Mesenchymal stem cell (in vitro differentiated cells and primary cell): Measurements from ENCODE around the gene ILKAP.
A peak's percentile ranks its signal among the peaks of the same experiment; 100 is the strongest.

Experiments used
- DNase-seq: peaks from one replicate; pipeline ENCODE4 v3.0.0-alpha.2; 2013
- H2AFZ ChIP-seq: one replicate; pipeline ENCODE4 v1.6.1; 2013; ENCODE audit warnings: low read depth, mild to moderate bottlenecking, control low read depth, inconsistent platforms, low read length, moderate library complexity
- H2AK5ac ChIP-seq: 2 replicates; pipeline ENCODE4 v1.6.1; 2013; ENCODE audit warnings: low read length, moderate library complexity, mild to moderate bottlenecking, inconsistent platforms; ENCODE audit not compliant: severe bottlenecking
- H2BK120ac ChIP-seq: one replicate; pipeline ENCODE4 v1.6.1; 2013; ENCODE audit warnings: low read depth, mild to moderate bottlenecking, inconsistent platforms, low read length, moderate library complexity
- H2BK12ac ChIP-seq, 2 experiments: one replicate each; pipeline ENCODE4 v1.6.1; 2013; ENCODE audit warnings: inconsistent platforms in 2 of 2, low read length in 2 of 2, mild to moderate bottlenecking in 2 of 2, moderate library complexity in 2 of 2, control low read depth in 1 of 2
- H2BK15ac ChIP-seq: one replicate; pipeline ENCODE4 v1.6.1; 2013; ENCODE audit warnings: mild to moderate bottlenecking, low read depth, inconsistent platforms; ENCODE audit not compliant: poor library complexity, severe bottlenecking
- H2BK5ac ChIP-seq: 2 replicates; pipeline ENCODE4 v1.6.1; 2013; ENCODE audit warnings: low read depth, mild to moderate bottlenecking, low read length, control low read depth, inconsistent platforms; ENCODE audit not compliant: poor library complexity, severe bottlenecking
- H3K14ac ChIP-seq, 2 experiments: one replicate each; pipeline ENCODE4 v1.6.1; 2013; ENCODE audit warnings: inconsistent platforms in 2 of 2, low read length in 2 of 2, control low read depth in 1 of 2, mild to moderate bottlenecking in 1 of 2, moderate library complexity in 1 of 2
- H3K18ac ChIP-seq, 2 experiments: one replicate each; pipeline ENCODE4 v1.6.1; 2013; ENCODE audit warnings: inconsistent platforms in 2 of 2, low read length in 2 of 2, control low read depth in 1 of 2, low read depth in 1 of 2, mild to moderate bottlenecking in 1 of 2
- H3K23ac ChIP-seq, 2 experiments: one replicate each; pipeline ENCODE4 v1.6.1; 2013; ENCODE audit warnings: inconsistent platforms in 2 of 2, low read length in 2 of 2, mild to moderate bottlenecking in 2 of 2, moderate library complexity in 2 of 2, control low read depth in 1 of 2
- H3K27ac ChIP-seq: 2 replicates; pipeline ENCODE4 v1.5.1; 2013; ENCODE audit warnings: mild to moderate bottlenecking, moderate library complexity, low read length, control low read depth, inconsistent platforms; ENCODE audit not compliant: poor library complexity, severe bottlenecking
- H3K27me3 ChIP-seq, 2 experiments: 2 replicates each; pipeline versions ENCODE4 v1.6.1 to v1.7.0; 2013; ENCODE audit warnings: low read length in 2 of 2, mild to moderate bottlenecking in 2 of 2, moderate library complexity in 2 of 2, control low read depth in 1 of 2, inconsistent platforms in 1 of 2; ENCODE audit not compliant: control insufficient read depth in 1 of 2, insufficient read depth in 1 of 2
- H3K36me3 ChIP-seq, 2 experiments: 2 replicates each; pipeline versions ENCODE4 v1.6.1 to v1.7.0; 2013; ENCODE audit warnings: low read length in 2 of 2, control low read depth in 1 of 2, inconsistent platforms in 1 of 2, low read depth in 1 of 2, mild to moderate bottlenecking in 1 of 2; ENCODE audit not compliant: insufficient read depth in 2 of 2, control insufficient read depth in 1 of 2
- H3K4ac ChIP-seq, 2 experiments: one replicate each; pipeline ENCODE4 v1.6.1; 2013; ENCODE audit warnings: inconsistent platforms in 2 of 2, low read length in 2 of 2, mild to moderate bottlenecking in 2 of 2, moderate library complexity in 2 of 2, control low read depth in 1 of 2, low read depth in 1 of 2
- H3K4me1 ChIP-seq: 2 replicates; pipeline ENCODE4 v1.6.1; 2013; ENCODE audit warnings: low read depth, low read length, control low read depth; ENCODE audit not compliant: control insufficient read depth, insufficient read depth
- H3K4me2 ChIP-seq: 2 replicates; pipeline ENCODE4 v1.6.1; 2013; ENCODE audit warnings: low read length, mild to moderate bottlenecking, inconsistent platforms; ENCODE audit not compliant: poor library complexity, severe bottlenecking
- H3K4me3 ChIP-seq, 2 experiments: 2 replicates each; pipeline versions ENCODE4 v1.5.1 to v1.7.0; 2013; ENCODE audit warnings: low read length in 2 of 2, mild to moderate bottlenecking in 2 of 2, control low read depth in 1 of 2, low read depth in 1 of 2; ENCODE audit not compliant: insufficient read depth in 1 of 2
- H3K79me1 ChIP-seq: replicated peaks from 2 replicates; pipeline ENCODE4 v1.6.1; 2013; ENCODE audit warnings: mild to moderate bottlenecking, control low read depth, low read length, inconsistent platforms; ENCODE audit not compliant: poor library complexity, severe bottlenecking
- H3K9ac ChIP-seq: 2 replicates; pipeline ENCODE4 v1.7.0; 2013; ENCODE audit warnings: mild to moderate bottlenecking, low read length, moderate library complexity
- H3K9me3 ChIP-seq: 2 replicates; pipeline ENCODE4 v1.7.0; 2013; ENCODE audit warnings: mild to moderate bottlenecking, low read length; ENCODE audit not compliant: control insufficient read depth
- H4K8ac ChIP-seq: one replicate; pipeline ENCODE4 v1.6.1; 2013; ENCODE audit warnings: inconsistent platforms, mild to moderate bottlenecking, low read length, moderate library complexity
- H4K91ac ChIP-seq: one replicate; pipeline ENCODE4 v1.6.1; 2013; ENCODE audit warnings: mild to moderate bottlenecking, low read length, inconsistent platforms
- WGBS: methylation state at CpG from one replicate; pipeline ENCODE4 v1.1.7; 2013; ENCODE audit warnings: mixed read lengths; 5-methylcytosine and 5-hydroxymethylcytosine counted together

Gene ILKAP

GRCh38 chr2:238126775-238127164 lies 76.7 kb downstream of the ILKAP start:
- DNase-seq: no peak
- Histone ChIP-seq H2BK120ac (no peak overlapping the region), H4K8ac (no peak overlapping the region), H2BK15ac (no peak overlapping the region), H3K4ac (no peak overlapping the region), H3K27me3 (peaks cover 10 to 17% of the 10 kb centered on the region in 2 experiments), H3K9me3 (no peaks in the 10 kb centered on the region), H2AFZ (peak overlapping the region; percentile 59), H3K14ac (no peak overlapping the region), H3K4me2 (no peak overlapping the region), H2BK12ac (no peak overlapping the region), H3K9ac (peak overlapping the region; percentile 77), H3K36me3 (no peaks in the 10 kb centered on the region), H3K4me3 (peak overlapping the region in 1 of 2 experiments; percentile 71), H3K23ac (no peak overlapping the region), H3K4me1 (no peaks in the 10 kb centered on the region), H2BK5ac (no peak overlapping the region), H3K18ac (no peak overlapping the region), H3K27ac (no peak overlapping the region), H4K91ac (no peak overlapping the region), H2AK5ac (no peak overlapping the region), H3K79me1 (no peaks in the 10 kb centered on the region)
- 88% methylated on average over 2 of the region's 2 CpGs for WGBS

GRCh38 chr2:238126338-238126737 lies 77.2 kb downstream of the ILKAP start:
- H2AFZ ChIP-seq: no peak overlapping the region
- no peaks in the 10 kb centered on the region for H3K9me3 ChIP-seq
- no peaks in the 10 kb centered on the region for H3K79me1 ChIP-seq
- H3K36me3 ChIP-seq: no peaks in the 10 kb centered on the region
- no peak overlapping the region for H2BK15ac ChIP-seq
- no peak overlapping the region for H3K4me2 ChIP-seq
- H3K14ac ChIP-seq: no peak overlapping the region
- no peak overlapping the region for H3K4ac ChIP-seq
- no peak overlapping the region for H2BK120ac ChIP-seq
- H3K4me1 ChIP-seq: no peaks in the 10 kb centered on the region
- H3K23ac ChIP-seq: no peak overlapping the region
- no peak overlapping the region for H3K4me3 ChIP-seq
- no peak for DNase-seq
- no peak overlapping the region for H2BK12ac ChIP-seq
- H3K9ac ChIP-seq: peak overlapping the region; percentile 77
- H3K27me3 ChIP-seq: peaks cover 13 to 20% of the 10 kb centered on the region in 2 experiments
- H3K18ac ChIP-seq: no peak overlapping the region
- H3K27ac ChIP-seq: no peak overlapping the region
- 96% methylated on average over 2 of the region's 2 CpGs for WGBS
- no peak overlapping the region for H2BK5ac ChIP-seq
- H4K8ac ChIP-seq: no peak overlapping the region
- no peak overlapping the region for H4K91ac ChIP-seq
- no peak overlapping the region for H2AK5ac ChIP-seq

GRCh38 chr2:238125127-238125885 lies 78.2 kb downstream of the ILKAP start:
- H4K91ac ChIP-seq: peak overlapping the region; percentile 9
- no peak overlapping the region for H3K4me3 ChIP-seq
- H3K23ac ChIP-seq: no peak overlapping the region
- H2AK5ac ChIP-seq: no peak overlapping the region
- no peak overlapping the region for H4K8ac ChIP-seq
- no peak overlapping the region for H3K4me2 ChIP-seq
- no peak overlapping the region for H3K9ac ChIP-seq
- H3K4me1 ChIP-seq: peaks cover 8% of the 10 kb centered on the region
- no peak overlapping the region for H2BK120ac ChIP-seq
- no peak overlapping the region for H2BK15ac ChIP-seq
- no peak overlapping the region for H2AFZ ChIP-seq
- no peak overlapping the region for H2BK5ac ChIP-seq
- H3K18ac ChIP-seq: no peak overlapping the region
- H3K4ac ChIP-seq: no peak overlapping the region
- WGBS: 91% methylated on average over 17 of the region's 20 CpGs
- H2BK12ac ChIP-seq: no peak overlapping the region
- H3K36me3 ChIP-seq: no peaks in the 10 kb centered on the region
- no peaks in the 10 kb centered on the region for H3K79me1 ChIP-seq
- no peak overlapping the region for H3K14ac ChIP-seq
- H3K27ac ChIP-seq: no peak overlapping the region
- peaks cover 23 to 30% of the 10 kb centered on the region in 2 experiments for H3K27me3 ChIP-seq
- no peaks in the 10 kb centered on the region for H3K9me3 ChIP-seq
- DNase-seq: no peak

GRCh38 chr2:238124488-238125126 lies 78.9 kb downstream of the ILKAP start:
- Histone ChIP-seq H3K79me1 (no peaks in the 10 kb centered on the region), H2AK5ac (no peak overlapping the region), H2BK15ac (no peak overlapping the region), H3K9ac (no peak overlapping the region), H4K8ac (no peak overlapping the region), H3K23ac (no peak overlapping the region), H2AFZ (no peak overlapping the region), H3K4me3 (no peak overlapping the region), H3K14ac (no peak overlapping the region), H4K91ac (peak overlapping the region; percentile 37), H3K27ac (no peak overlapping the region), H3K4me2 (no peak overlapping the region), H3K36me3 (no peaks in the 10 kb centered on the region), H3K27me3 (peaks cover 30 to 37% of the 10 kb centered on the region in 2 experiments), H3K4ac (no peak overlapping the region), H3K18ac (no peak overlapping the region), H2BK12ac (no peak overlapping the region), H2BK5ac (no peak overlapping the region), H3K4me1 (peaks cover 12% of the 10 kb centered on the region), H2BK120ac (no peak overlapping the region), H3K9me3 (no peaks in the 10 kb centered on the region)
- WGBS: 91% methylated on average over 18 of the region's 19 CpGs
- DNase-seq: no peak
